ENCODE results near the gene HOXB5.
A peak's percentile ranks its signal among the peaks of the same experiment; 100 is the strongest.

Gene HOXB5

DNA sequence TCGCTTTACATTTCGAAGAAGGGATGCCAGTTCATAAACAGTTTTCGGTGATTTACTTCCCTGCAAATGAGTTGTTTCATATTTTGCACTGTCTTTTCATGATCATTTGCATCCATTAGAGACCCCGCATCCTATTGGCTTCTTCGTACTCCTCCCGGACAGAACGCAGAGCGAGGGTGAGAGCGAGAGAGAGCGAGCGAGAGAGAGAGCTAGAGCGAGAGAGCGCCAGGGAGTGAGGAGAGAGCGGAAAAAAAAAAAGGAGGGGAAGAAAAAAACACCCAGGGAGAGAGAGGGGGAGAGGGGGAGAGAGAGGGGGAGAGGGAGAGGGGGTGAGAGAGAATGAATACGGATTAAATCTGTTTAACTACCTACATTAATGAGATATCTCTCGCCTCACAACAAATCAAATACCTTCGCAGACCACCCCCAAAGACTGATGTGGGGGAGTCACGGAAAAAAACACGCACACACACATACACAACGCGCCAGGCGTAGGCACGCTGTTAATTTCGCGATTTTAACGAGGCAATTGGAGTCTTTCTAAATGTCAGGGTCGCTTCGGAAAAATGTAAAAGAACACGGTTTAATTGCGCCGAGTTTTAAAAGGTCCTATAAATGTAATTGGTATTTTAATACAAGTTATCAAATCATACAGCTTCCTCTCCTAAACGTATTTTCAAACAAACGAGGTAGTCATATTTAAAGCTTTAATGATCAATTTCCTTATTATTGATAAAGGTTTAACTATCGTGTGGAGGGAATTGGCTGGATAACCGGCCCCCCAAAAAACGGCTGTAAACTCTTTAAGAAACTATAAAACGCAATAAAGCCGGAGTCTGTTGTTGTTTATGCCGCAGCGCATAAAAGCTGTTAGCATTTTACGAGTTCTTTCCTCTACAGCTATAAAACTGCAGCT is 21.7 kb upstream of the HOXB5 start, which contains the start of gene HOXB8:
TSS of gene HOXB8 (minus strand) at position 246 of the 916 bp plus-strand sequence. CDS start 588 bp downstream, outside the sequence.
- Histone ChIP-seq H3K36me3 (replicated peaks in 1 of 2; ENCODE audit: control insufficient read depth in 2 of 2, insufficient read depth in 2 of 2, low read length in 2 of 2) (no peaks in the 10 kb centered on the region), H3K27me3 (ENCODE audit: control insufficient read depth in 3 of 3, insufficient read depth in 3 of 3, low read depth in 1 of 3, low read length in 3 of 3) (peaks cover 75 to 99% (median 99%) of the 10 kb centered on the region in 3 experiments), H4K91ac (ENCODE audit: low read depth, low read length, poor library complexity) (no peak within 1 kb of the TSS), H3K4me2 (ENCODE audit: insufficient read depth, low read length, poor library complexity, severe bottlenecking) (no peak within 1 kb of the TSS), H3K27ac (replicated peaks; ENCODE audit: low read length) (no peak within 1 kb of the TSS), H2AK5ac (ENCODE audit: low read depth, low read length) (no peak within 1 kb of the TSS), H3K4me1 (ENCODE audit: control insufficient read depth in 2 of 2, insufficient read depth in 1 of 2, low read depth in 1 of 2, low read length in 2 of 2) (peaks cover 0 to 3% of the 10 kb centered on the region in 2 donors), H3K9me3 (replicated peaks in 1 of 2; ENCODE audit: control insufficient read depth in 2 of 2, insufficient read depth in 1 of 2, low read depth in 1 of 2, low read length in 2 of 2) (peaks cover 0 to 7% of the 10 kb centered on the region in 2 donors), H3K9ac (ENCODE audit: low read depth, low read length, poor library complexity) (no peak within 1 kb of the TSS), H3K18ac (ENCODE audit: low read length) (peak within 1 kb of the TSS; percentile 38), H4K8ac (ENCODE audit: low read depth, low read length) (no peak within 1 kb of the TSS), H2BK5ac (ENCODE audit: low read length) (no peak within 1 kb of the TSS), H3K79me1 (ENCODE audit: low read depth, low read length) (no peaks in the 10 kb centered on the region), H2BK120ac (ENCODE audit: low read depth, low read length) (no peak within 1 kb of the TSS), H3K14ac (ENCODE audit: low read length) (no peak within 1 kb of the TSS), H3K4me3 (ENCODE audit: low read length in 2 of 2) (no peak within 1 kb of the TSS), H3K4ac (ENCODE audit: low read length) (no peak within 1 kb of the TSS), H2BK12ac (ENCODE audit: low read length) (no peak within 1 kb of the TSS), H2AFZ (ENCODE audit: low read length) (peak within 1 kb of the TSS; percentile 75), H3K23ac (ENCODE audit: low read depth, low read length, poor library complexity) (no peak within 1 kb of the TSS), H2BK15ac (ENCODE audit: low read length) (no peak within 1 kb of the TSS)
- no peak for DNase-seq (ENCODE audit: low spot score)
- no CpG with 5 or more reads among the region's 41 CpGs for WGBS, 2 donors (ENCODE audit: extremely low coverage in 2 of 2, insufficient read length in 2 of 2, insufficient replicate concordance in 1 of 2)

DNA sequence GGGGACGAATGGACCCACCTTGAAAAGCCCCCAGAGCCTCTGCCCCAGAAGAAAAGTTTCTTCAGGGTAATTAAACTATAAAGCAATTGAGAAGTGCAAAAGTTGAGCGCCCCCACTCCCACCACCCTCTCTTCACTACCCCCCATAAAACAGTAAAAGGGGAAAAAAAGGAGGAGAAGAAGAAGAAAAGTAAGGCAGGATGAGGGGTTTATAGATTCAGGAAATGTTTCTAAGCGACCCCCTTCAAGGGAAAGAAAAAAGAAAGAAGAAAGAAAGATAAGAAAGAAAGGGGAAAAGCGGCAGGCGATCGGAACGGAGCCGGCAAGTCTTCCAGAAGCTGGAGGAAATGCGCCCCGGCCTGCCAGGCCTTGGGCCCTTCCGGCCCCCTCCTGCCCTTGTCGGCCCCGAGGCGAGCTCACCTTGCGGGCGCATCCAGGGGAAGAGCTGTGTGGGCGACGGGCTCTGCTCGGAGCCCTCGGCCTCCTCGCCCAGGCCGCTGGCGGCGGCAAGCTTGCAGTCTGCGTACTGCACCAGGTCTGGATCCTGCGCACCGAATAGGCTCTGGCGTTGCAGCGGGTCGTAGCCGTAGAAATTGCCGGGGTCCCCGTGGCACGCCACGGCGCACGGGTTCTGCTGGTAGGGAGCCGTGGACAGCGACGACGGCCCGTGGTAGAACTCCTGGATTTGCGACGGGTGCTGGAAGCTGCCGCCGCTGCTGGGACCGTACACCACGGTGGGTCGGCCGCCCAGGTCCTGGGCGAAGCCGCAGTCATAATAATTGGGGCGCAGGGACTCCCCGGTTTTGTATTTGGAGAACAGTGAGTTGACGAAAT is 20.5 kb upstream of the HOXB5 start:
- no peak overlapping the region for H3K4me3 ChIP-seq (ENCODE audit: low read length in 2 of 2)
- no CpG with 5 or more reads among the region's 55 CpGs for WGBS, 2 donors (ENCODE audit: extremely low coverage in 2 of 2, insufficient read length in 2 of 2, insufficient replicate concordance in 1 of 2)
- peak overlapping the region; percentile 75 for H2AFZ ChIP-seq (ENCODE audit: low read length)
- H2AK5ac ChIP-seq (ENCODE audit: low read depth, low read length) = no peak overlapping the region
- no peak overlapping the region for H3K4ac ChIP-seq (ENCODE audit: low read length)
- H3K9ac ChIP-seq (ENCODE audit: low read depth, low read length, poor library complexity) = no peak overlapping the region
- peaks cover 77 to 99% (median 99%) of the 10 kb centered on the region in 3 experiments for H3K27me3 ChIP-seq (ENCODE audit: control insufficient read depth in 3 of 3, insufficient read depth in 3 of 3, low read depth in 1 of 3, low read length in 3 of 3)
- DNase-seq (ENCODE audit: low spot score) = no peak
- H2BK5ac ChIP-seq (ENCODE audit: low read length) = no peak overlapping the region
- H2BK15ac ChIP-seq (ENCODE audit: low read length) = no peak overlapping the region
- H4K8ac ChIP-seq (ENCODE audit: low read depth, low read length) = no peak overlapping the region
- no peak overlapping the region for H3K4me2 ChIP-seq (ENCODE audit: insufficient read depth, low read length, poor library complexity, severe bottlenecking)
- H3K79me1 ChIP-seq (ENCODE audit: low read depth, low read length) = no peaks in the 10 kb centered on the region
- no peak overlapping the region for H2BK12ac ChIP-seq (ENCODE audit: low read length)
- H3K14ac ChIP-seq (ENCODE audit: low read length) = no peak overlapping the region
- H3K23ac ChIP-seq (ENCODE audit: low read depth, low read length, poor library complexity) = no peak overlapping the region
- no peak overlapping the region for H3K27ac ChIP-seq (replicated peaks; ENCODE audit: low read length)
- no peak overlapping the region for H2BK120ac ChIP-seq (ENCODE audit: low read depth, low read length)
- H3K4me1 ChIP-seq (ENCODE audit: control insufficient read depth in 2 of 2, insufficient read depth in 1 of 2, low read depth in 1 of 2, low read length in 2 of 2) = peaks cover 0 to 3% of the 10 kb centered on the region in 2 donors
- peak overlapping the region; percentile 38 for H3K18ac ChIP-seq (ENCODE audit: low read length)
- H3K9me3 ChIP-seq (replicated peaks in 1 of 2; ENCODE audit: control insufficient read depth in 2 of 2, insufficient read depth in 1 of 2, low read depth in 1 of 2, low read length in 2 of 2) = peaks cover under 1 to 10% of the 10 kb centered on the region in 2 donors
- no peaks in the 10 kb centered on the region for H3K36me3 ChIP-seq (replicated peaks in 1 of 2; ENCODE audit: control insufficient read depth in 2 of 2, insufficient read depth in 2 of 2, low read length in 2 of 2)
- no peak overlapping the region for H4K91ac ChIP-seq (ENCODE audit: low read depth, low read length, poor library complexity)

DNA sequence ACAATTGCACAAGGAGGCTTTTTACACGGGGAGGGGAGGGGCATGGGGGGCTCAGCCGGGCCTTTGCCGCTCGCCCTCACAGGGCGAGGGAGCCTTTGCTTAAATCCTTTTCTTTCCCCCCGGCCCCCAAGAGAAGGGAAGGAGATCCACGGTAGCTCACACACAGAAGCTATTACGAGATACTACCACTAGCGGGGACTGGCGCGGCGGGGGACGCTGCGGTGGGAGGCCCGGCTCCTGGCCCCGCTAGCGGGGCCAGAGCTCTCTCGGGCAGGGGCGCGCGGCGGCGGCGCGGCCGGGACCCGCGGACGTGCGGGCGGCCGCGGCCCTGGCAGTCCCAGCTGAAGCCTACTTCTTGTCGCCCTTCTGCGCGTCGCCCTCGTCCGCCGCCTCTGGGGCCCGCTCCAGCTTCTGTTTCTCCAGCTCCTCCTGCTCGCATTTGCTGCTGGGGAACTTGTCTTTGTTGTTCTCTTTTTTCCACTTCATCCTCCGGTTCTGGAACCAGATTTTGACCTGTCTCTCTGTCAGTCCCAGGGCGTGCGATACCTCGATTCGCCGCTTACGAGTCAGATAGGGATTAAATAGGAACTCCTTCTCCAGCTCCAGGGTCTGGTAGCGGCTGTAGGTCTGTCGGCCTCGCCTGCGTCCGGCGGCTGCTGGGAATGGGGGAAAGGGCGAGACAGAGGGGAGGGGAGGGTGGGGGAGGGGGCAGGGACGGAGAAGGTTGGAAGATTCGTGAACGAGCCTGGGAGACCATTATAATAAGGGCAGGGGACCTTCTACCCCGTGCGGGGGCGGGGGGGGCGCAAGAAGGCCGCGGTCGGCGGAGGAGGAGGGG is 19.5 kb upstream of the HOXB5 start:
- H2BK15ac ChIP-seq (ENCODE audit: low read length) = no peak overlapping the region
- no peaks in the 10 kb centered on the region for H3K79me1 ChIP-seq (ENCODE audit: low read depth, low read length)
- peaks cover 4 to 10% of the 10 kb centered on the region in 2 donors for H3K9me3 ChIP-seq (replicated peaks in 1 of 2; ENCODE audit: control insufficient read depth in 2 of 2, insufficient read depth in 1 of 2, low read depth in 1 of 2, low read length in 2 of 2)
- peaks cover 0 to 3% of the 10 kb centered on the region in 2 donors for H3K4me1 ChIP-seq (ENCODE audit: control insufficient read depth in 2 of 2, insufficient read depth in 1 of 2, low read depth in 1 of 2, low read length in 2 of 2)
- H2BK12ac ChIP-seq (ENCODE audit: low read length) = no peak overlapping the region
- H4K8ac ChIP-seq (ENCODE audit: low read depth, low read length) = no peak overlapping the region
- no peak overlapping the region for H3K4me2 ChIP-seq (ENCODE audit: insufficient read depth, low read length, poor library complexity, severe bottlenecking)
- no CpG with 5 or more reads among the region's 67 CpGs for WGBS, 2 donors (ENCODE audit: extremely low coverage in 2 of 2, insufficient read length in 2 of 2, insufficient replicate concordance in 1 of 2)
- H3K27me3 ChIP-seq (ENCODE audit: control insufficient read depth in 3 of 3, insufficient read depth in 3 of 3, low read depth in 1 of 3, low read length in 3 of 3) = peaks cover 75 to 99% (median 98%) of the 10 kb centered on the region in 3 experiments
- H4K91ac ChIP-seq (ENCODE audit: low read depth, low read length, poor library complexity) = no peak overlapping the region
- H3K27ac ChIP-seq (replicated peaks; ENCODE audit: low read length) = no peak overlapping the region
- peak overlapping the region; percentile 83 for H2AFZ ChIP-seq (ENCODE audit: low read length)
- H3K23ac ChIP-seq (ENCODE audit: low read depth, low read length, poor library complexity) = no peak overlapping the region
- no peak for DNase-seq (ENCODE audit: low spot score)
- H3K4ac ChIP-seq (ENCODE audit: low read length) = no peak overlapping the region
- H3K14ac ChIP-seq (ENCODE audit: low read length) = no peak overlapping the region
- no peak overlapping the region for H2BK120ac ChIP-seq (ENCODE audit: low read depth, low read length)
- H3K36me3 ChIP-seq (replicated peaks in 1 of 2; ENCODE audit: control insufficient read depth in 2 of 2, insufficient read depth in 2 of 2, low read length in 2 of 2) = no peaks in the 10 kb centered on the region
- no peak overlapping the region for H2AK5ac ChIP-seq (ENCODE audit: low read depth, low read length)
- no peak overlapping the region for H3K18ac ChIP-seq (ENCODE audit: low read length)
- no peak overlapping the region for H3K4me3 ChIP-seq (ENCODE audit: low read length in 2 of 2)
- no peak overlapping the region for H2BK5ac ChIP-seq (ENCODE audit: low read length)
- H3K9ac ChIP-seq (ENCODE audit: low read depth, low read length, poor library complexity) = no peak overlapping the region

Measured in neuronal stem cell (in vitro differentiated cells).